Parathyroid adenoma (tissue), 2 donors: ENCODE results near the gene ARHGAP22.

ENCODE experiments used
- H2AFZ ChIP-seq: fragments of 300-600 bp; sonication (generic); one replicate; pipeline ENCODE4 v1.7.0; 2017; ENCODE audit warnings: antibody characterized with exemption, mild to moderate bottlenecking
- H3K27ac ChIP-seq: fragments of 300-600 bp; sonication (generic); one replicate; pipeline ENCODE4 v1.7.0; 2017
- H3K27me3 ChIP-seq: fragments of 300-600 bp; sonication (generic); one replicate; pipeline ENCODE4 v1.7.0; 2017; ENCODE audit warnings: low read length; ENCODE audit not compliant: control insufficient read depth, insufficient read depth
- H3K36me3 ChIP-seq: fragments of 300-600 bp; sonication (generic); one replicate; pipeline ENCODE4 v1.7.0; 2017; ENCODE audit warnings: low read length; ENCODE audit not compliant: control insufficient read depth, insufficient read depth
- H3K4me1 ChIP-seq: fragments of 300-600 bp; sonication (generic); one replicate; pipeline ENCODE4 v1.7.0; 2017; ENCODE audit warnings: control low read depth
- H3K4me2 ChIP-seq: fragments of 300-600 bp; sonication (generic); one replicate; pipeline ENCODE4 v1.7.0; 2017; ENCODE audit warnings: low read length
- H3K4me3 ChIP-seq: fragments of 300-600 bp; sonication (generic); one replicate; pipeline ENCODE4 v1.7.0; 2017; ENCODE audit warnings: low read depth, low read length
- H3K79me2 ChIP-seq: fragments of 300-600 bp; sonication (generic); one replicate; pipeline ENCODE4 v1.7.0; 2017; ENCODE audit warnings: control low read depth
- H3K9ac ChIP-seq: fragments of 300-600 bp; sonication (generic); one replicate; pipeline ENCODE4 v1.7.0; 2017; ENCODE audit warnings: mild to moderate bottlenecking
- H3K9me3 ChIP-seq: fragments of 300-600 bp; sonication (generic); one replicate; pipeline ENCODE4 v1.7.0; 2017; ENCODE audit warnings: low read length; ENCODE audit not compliant: control insufficient read depth
- TF ChIP-seq, protein P1 (sequence below): fragments of 300-600 bp; sonication (generic); IDR thresholded peaks from one replicate; pipeline ENCODE4 v1.7.0; 2017; ENCODE audit warnings: antibody characterized with exemption, mild to moderate bottlenecking
- donor health status: primary hyperparathyroidism.

ARHGAP22 gene

GRCh38 chr10:48543182-48543844 lies 61.6 kb downstream of the ARHGAP22 start:
- no peaks in the 10 kb centered on the region for H3K36me3 ChIP-seq
- H2AFZ ChIP-seq = no peak overlapping the region
- H3K27ac ChIP-seq = no peak overlapping the region
- H3K4me1 ChIP-seq = no peaks in the 10 kb centered on the region
- H3K79me2 ChIP-seq = no peaks in the 10 kb centered on the region
- TF ChIP-seq, protein P1, sequence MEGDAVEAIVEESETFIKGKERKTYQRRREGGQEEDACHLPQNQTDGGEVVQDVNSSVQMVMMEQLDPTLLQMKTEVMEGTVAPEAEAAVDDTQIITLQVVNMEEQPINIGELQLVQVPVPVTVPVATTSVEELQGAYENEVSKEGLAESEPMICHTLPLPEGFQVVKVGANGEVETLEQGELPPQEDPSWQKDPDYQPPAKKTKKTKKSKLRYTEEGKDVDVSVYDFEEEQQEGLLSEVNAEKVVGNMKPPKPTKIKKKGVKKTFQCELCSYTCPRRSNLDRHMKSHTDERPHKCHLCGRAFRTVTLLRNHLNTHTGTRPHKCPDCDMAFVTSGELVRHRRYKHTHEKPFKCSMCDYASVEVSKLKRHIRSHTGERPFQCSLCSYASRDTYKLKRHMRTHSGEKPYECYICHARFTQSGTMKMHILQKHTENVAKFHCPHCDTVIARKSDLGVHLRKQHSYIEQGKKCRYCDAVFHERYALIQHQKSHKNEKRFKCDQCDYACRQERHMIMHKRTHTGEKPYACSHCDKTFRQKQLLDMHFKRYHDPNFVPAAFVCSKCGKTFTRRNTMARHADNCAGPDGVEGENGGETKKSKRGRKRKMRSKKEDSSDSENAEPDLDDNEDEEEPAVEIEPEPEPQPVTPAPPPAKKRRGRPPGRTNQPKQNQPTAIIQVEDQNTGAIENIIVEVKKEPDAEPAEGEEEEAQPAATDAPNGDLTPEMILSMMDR = no peak
- H3K4me3 ChIP-seq = no peak overlapping the region
- H3K27me3 ChIP-seq = no peaks in the 10 kb centered on the region
- H3K9ac ChIP-seq = no peak overlapping the region
- H3K4me2 ChIP-seq = no peak overlapping the region
- H3K9me3 ChIP-seq = no peaks in the 10 kb centered on the region

GRCh38 chr10:48542471-48543181 lies 62.2 kb downstream of the ARHGAP22 start:
- Histone ChIP-seq H3K36me3 (no peaks in the 10 kb centered on the region), H2AFZ (no peak overlapping the region)

DNA sequence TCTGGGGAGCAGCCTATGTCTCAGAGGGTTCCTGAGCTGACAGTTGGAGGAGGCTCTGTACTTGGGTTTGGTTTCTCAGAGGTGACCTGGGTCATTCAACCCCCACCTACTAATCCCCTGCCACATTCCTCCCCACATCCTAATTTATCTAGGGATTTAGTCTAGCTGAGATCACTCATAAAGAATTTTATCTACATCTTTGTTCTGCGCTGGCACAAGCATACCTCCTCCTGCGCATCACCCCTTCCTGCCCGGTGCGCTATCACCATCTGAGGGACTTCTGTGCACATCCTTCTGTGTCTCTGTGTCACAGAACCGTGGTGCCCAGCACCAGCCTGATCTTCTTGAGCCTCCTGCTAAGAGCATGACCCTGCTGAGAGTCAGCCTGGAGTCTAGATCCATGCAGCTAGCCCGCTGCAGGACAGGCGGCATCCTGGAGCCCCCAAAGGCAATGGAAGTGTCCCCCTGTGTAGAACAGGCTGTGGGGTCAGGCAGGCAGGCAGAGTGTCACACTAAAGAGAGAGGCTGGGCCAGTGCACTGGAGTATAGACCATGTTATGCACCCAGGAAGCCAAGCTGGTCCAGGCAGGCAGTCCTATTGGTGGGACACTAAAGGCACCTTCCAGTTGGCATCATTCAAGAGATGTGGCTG lies 63.6 kb downstream of the ARHGAP22 start:
- Histone ChIP-seq H3K9me3 (no peaks in the 10 kb centered on the region), H3K27me3 (no peaks in the 10 kb centered on the region), H3K4me1 (no peaks in the 10 kb centered on the region), H3K79me2 (no peaks in the 10 kb centered on the region), H2AFZ (no peak overlapping the region), H3K4me2 (no peak overlapping the region), H3K27ac (no peak overlapping the region), H3K36me3 (no peaks in the 10 kb centered on the region), H3K9ac (no peak overlapping the region), H3K4me3 (no peak overlapping the region)
- TF ChIP-seq, protein P1 = no peak

More at GRCh38 chr10:48542471-48543181, 62.2 kb downstream of the ARHGAP22 start:
- no peak overlapping the region for H3K27ac ChIP-seq
- no peaks in the 10 kb centered on the region for H3K4me1 ChIP-seq
- no peak overlapping the region for H3K4me3 ChIP-seq
- H3K9ac ChIP-seq = no peak overlapping the region
- H3K9me3 ChIP-seq = no peaks in the 10 kb centered on the region
- H3K27me3 ChIP-seq = no peaks in the 10 kb centered on the region
- TF ChIP-seq, protein P1 = no peak
- H3K79me2 ChIP-seq = no peaks in the 10 kb centered on the region
- no peak overlapping the region for H3K4me2 ChIP-seq

GRCh38 chr10:48538611-48539010 lies 66.3 kb downstream of the ARHGAP22 start:
- Histone ChIP-seq H3K4me2 (no peak overlapping the region), H3K27ac (no peak overlapping the region), H3K4me1 (no peaks in the 10 kb centered on the region), H3K9me3 (no peaks in the 10 kb centered on the region), H3K79me2 (no peaks in the 10 kb centered on the region), H3K27me3 (no peaks in the 10 kb centered on the region), H3K4me3 (no peak overlapping the region), H2AFZ (no peak overlapping the region), H3K36me3 (no peaks in the 10 kb centered on the region), H3K9ac (no peak overlapping the region)
- TF ChIP-seq, protein P1 = no peak
